T-helper 22 cell (primary cell): Measurements from ENCODE around the gene ADAMTSL4.

Experiments used
- DNase-seq: peaks from one replicate; pipeline ENCODE4 v3.0.0-alpha.2; 2020; ENCODE audit warnings: low read depth

The ADAMTSL4 gene

DNA sequence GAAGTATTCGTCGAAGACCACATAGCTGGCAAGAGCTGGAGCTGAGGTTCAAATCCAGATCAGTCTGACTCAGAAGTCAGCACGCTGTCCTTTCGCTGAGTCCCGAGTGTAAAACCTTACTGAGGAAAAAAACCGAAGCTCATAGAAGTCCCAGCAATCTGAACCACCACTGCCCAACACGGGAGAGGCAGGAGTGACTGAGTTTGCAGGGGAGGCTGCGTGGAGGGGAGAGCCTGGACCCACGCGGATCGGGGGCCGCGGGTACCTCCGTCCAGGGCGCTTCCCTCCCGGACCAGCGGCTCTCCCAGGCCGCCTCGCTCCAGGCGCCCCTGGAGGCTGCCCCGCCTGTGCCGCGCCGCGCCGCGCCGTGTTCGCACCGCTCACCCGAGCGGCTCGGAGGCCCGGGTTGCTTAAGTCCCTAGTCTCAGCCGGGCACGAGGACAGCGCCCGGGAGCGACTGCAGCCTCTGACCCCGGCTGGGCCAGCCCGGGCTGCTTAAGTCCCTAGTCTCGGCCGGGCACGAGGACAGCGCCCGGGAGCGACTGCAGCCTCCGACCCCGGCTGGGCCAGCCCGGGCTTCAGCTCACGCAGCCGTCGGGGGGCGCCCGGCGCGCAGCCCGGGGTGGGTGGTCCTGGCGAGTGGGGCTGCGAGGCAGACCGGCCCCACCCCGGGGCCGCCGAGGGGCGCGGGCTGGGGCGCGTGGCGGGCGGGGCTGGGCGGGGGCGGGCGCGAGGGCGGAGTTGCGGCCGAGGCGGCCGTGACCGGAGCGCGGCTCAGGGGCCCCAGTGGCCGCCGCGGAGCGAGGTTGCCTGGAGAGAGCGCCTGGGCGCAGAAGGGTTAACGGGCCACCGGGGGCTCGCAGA is at the start of gene ADAMTSL4:
Gene ADAMTSL4, plus strand, starts transcription at position 777 of the 864 bp plus-strand sequence. CDS start 2,881 bp downstream, outside the sequence.
- no peak for DNase-seq

DNA sequence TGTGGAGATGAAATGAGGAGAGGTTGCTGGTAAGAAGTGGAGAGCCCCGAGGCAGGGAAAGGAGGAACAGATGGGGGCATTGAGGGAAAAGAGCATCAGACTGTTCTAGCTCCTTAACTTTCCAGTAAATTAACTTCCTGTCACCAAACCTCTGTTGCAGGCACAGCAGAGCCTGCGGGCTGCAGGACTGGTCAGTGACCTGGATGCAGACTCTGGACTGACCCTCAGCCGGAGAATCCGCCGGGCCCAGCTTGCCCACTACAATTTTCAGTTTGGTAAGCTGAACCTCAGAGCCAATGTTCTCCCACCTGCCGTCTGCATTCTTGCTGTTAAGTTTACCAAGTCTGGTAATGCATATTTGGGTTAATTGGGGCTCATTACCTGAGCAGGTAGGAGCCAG is 43.8 kb upstream of the ADAMTSL4 start:
- DNase-seq: no peak

DNA sequence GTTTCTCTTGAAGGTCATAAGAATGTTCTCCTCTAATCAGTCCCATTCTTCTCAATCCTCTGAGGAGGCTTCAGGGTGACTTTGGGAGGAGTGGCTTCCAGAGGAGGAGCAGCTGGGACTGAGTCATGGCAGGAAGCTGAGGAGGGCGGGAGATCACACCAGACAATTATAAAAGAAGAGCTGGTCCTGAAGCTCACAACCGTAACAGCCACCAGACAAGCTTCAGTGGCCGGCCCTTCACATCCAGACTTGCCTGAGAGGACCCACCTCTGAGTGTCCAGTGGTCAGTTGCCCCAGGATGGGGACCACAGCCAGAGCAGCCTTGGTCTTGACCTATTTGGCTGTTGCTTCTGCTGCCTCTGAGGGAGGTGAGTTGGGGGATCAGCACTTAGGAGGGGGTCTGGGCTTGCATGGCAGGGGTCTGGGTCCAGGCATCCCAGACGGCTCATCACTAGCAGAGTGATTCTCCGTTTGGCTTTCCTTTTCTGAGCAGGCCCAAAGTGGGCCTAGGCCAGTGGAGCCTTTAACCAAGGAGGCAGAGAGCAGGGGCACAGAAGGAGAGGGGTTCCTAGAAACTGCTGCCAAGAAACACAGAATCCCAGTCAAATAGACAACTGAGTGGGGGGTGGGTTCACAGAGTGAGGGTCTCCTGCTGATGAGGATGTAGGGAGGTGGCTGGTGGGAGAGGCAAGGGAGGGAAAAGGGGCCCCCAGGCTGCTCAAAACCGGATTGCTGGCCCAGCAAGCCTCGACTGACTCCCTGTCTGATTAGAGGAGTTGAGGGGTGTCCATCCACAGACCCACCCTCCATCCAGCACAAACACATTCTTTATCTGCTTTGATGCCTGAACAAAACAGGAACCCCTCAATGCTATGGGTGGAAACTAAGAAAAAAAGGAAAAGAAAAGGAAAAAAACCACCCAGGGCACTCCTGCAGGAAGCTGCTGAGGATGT is 41.0 kb upstream of the ADAMTSL4 start, which contains the start of gene ECM1:
Gene ECM1, plus strand, starts transcription at position 198 of the 953 bp plus-strand sequence. Its CDS starts 101 bp downstream, at position 299.
- DNase-seq: no peak

DNA sequence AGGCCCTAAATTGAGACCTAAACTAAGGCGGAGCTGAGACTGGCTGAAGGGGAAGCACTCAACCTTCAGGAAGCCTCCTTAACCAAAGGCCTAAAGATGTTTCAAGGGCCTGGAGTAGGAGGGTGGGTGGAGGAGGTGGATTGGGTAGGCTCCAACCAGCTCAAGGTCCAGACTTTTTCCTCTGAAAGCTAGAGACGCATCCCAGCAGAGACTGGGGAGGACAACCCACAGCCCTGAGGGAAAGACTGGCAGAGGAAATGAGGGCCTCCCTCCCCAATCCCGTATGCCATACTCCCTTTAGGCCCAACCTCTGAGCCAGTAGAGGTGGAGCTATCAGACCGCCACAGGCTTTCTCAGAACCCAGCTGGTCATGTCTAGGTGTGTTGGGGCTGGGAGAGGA is 40.2 kb upstream of the ADAMTSL4 start:
- no peak for DNase-seq

DNA sequence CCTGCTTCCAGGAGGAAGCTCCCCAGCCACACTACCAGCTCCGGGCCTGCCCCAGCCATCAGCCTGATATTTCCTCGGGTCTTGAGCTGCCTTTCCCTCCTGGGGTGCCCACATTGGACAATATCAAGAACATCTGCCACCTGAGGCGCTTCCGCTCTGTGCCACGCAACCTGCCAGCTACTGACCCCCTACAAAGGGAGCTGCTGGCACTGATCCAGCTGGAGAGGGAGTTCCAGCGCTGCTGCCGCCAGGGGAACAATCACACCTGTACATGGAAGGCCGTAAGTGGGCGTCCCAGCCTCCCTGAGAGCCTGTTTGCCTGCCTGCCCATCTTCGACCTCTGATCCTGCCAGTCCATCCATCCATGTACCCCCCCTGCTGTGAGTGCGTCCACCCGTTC is 37.7 kb upstream of the ADAMTSL4 start:
- DNase-seq: no peak

DNA sequence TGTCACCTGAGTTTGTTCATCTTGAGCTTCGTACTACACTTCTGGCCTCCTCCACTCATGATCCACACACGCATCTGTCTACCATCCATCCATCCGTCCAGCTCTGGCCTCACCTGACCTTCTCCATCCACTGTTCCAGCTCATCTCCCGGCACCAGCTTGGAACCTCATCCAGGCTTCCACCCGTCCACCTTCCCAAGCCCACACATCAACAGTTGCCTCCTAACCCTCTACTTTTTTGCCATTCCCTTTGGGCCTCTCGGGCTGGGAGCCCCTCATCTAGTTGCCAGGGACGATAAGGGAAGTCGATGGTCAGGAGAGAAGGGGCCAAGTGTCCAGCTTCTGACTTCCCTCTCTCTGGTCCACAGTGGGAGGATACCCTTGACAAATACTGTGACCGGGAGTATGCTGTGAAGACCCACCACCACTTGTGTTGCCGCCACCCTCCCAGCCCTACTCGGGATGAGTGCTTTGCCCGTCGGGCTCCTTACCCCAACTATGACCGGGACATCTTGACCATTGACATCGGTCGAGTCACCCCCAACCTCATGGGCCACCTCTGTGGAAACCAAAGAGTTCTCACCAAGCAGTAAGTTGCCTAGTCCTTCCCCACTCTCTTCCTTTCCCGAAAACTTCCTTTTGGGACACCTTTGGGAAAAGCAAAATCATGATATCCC is 37.1 kb upstream of the ADAMTSL4 start:
- no peak for DNase-seq

DNA sequence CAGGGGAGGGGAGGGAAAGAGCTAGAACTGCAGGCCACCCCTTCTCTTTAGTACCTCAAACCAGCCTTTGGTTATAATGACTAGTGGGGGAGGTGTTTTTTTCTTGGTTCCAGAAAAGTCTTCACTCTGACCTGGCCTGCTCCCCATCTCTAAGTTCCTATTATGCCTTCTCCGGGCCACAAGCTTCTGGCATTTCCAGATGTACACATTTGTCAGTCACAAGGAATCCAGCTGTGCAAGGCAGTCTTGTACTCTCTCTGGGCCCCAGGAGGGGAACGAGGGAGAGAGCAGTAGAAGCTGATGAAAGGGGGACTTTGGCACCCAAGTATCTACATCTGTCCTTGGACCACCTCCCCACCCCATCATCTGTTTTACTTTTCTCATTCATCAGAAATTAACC is 36.4 kb upstream of the ADAMTSL4 start:
- no peak for DNase-seq

DNA sequence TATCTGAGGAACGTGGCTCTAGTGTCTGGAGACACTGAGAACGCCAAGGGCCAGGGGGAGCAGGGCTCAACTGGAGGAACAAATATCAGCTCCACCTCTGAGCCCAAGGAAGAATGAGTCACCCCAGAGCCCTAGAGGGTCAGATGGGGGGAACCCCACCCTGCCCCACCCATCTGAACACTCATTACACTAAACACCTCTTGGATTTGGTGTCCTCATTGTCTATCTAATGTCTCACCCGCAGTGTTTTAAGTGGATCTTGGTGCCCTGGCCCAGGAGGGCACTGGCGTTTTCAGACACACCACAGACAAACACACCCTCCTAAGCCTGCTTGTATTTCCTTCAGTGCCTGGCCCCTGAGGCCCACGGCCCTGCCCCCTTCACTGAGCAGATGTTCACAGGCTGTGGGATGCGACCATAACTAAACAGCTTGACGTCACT is 35.8 kb upstream of the ADAMTSL4 start:
- DNase-seq: no peak

DNA sequence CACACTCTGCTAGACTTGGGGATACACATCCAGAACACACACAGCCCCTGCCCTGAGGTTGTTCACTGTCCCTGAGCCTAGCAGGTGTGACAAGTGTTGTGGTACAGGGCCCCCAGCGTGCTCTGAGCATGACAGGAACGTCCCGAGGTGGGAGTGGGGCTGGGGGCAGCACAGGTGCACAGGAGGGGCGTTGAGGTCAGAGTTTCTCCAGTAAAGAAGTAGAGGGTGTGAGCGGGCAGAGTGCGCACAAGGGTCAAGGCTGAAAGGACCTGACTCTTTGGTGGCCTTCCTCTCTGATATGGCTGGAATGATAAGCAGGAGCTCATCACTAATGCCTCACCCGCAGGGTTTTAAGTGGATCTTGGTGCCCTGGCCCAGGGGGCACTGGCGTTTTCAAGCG is 34.9 kb upstream of the ADAMTSL4 start:
- no peak for DNase-seq

DNA sequence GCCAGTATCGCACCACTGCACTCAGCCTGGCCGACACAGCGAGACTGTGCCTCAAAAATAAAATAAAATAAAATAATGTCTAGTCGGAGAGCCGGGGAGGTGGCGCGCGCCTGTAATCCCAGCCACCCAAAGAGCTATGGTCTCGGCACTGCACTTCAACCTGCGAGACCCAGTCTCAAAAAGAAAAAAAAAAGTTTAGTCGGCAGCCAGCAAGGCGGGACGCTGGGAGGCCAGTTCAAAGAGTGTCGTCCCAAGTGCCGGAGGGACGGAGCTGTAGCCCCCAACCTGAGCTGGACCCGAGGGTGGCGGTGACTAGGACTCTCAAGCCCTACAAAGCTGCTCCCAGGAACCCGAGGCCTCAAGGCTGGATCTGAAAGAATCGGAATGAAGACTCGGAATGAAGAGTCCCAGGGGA is 34.3 kb upstream of the ADAMTSL4 start:
- DNase-seq: no peak

DNA sequence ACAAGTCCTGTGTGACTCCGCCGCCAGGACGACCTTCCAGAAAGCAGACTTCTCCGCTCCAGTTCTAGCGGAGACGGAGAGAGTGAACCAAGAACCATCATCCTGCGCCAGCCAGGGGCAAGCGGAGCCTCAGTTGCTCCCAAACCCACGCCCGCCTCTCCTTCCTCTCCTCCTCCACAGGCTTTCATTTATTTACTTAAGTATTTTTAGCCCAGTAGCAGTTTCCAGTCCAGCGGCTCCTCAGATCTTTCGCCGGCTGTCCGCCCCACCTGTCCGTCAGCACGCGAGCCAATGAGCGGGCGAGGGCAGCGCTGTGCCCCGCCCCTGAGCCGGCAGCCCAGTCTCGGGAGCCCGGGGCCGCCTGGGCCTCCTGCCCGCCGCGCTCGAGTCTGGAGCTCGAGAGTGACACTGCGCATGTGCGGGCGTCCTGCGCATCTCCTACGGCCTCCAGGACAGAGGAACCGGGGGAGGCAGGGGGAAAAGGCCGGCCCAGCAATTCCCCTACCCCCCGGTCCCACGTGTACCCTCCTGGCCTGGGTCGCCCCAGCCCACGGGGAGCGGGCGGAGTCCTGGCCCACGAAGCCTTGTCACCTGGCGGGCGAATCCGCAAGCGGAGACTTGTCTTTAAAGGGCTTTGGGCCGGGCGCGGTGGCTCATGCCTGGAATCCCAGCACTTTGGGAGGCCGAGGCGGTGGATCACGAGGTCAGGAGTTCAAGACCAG is 33.7 kb upstream of the ADAMTSL4 start, which contains the start of gene FALEC:
Gene FALEC, plus strand, starts transcription at position 425 of the 722 bp plus-strand sequence.
- peak; percentile 85 for DNase-seq

DNA sequence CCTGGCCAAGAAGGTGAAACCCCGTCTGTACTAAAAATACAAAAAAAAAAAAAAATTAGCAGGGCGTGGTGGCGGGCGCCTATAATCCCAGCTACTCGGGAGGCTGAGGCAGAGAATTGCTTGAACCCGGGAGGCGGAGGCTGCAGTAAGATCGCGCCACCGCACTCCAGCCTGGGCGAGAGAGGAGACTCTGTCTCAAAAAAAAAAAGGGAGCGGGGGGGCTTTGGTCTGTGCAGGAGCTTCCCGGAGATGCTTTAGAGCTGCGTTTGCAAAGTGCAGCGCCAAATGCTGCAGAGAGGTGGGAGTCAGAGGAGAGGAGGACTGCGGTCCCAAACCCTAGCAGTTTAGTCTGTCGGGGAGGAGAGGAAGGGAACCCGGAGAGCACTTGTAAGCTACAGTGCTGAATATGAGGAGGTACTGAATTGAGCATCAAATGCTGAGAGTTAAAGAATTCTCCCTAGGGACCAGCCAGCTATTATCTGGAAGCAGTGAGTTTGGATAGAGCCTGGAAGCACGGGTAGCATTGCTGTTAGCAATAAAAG is 33.1 kb upstream of the ADAMTSL4 start:
- DNase-seq: no peak

DNA sequence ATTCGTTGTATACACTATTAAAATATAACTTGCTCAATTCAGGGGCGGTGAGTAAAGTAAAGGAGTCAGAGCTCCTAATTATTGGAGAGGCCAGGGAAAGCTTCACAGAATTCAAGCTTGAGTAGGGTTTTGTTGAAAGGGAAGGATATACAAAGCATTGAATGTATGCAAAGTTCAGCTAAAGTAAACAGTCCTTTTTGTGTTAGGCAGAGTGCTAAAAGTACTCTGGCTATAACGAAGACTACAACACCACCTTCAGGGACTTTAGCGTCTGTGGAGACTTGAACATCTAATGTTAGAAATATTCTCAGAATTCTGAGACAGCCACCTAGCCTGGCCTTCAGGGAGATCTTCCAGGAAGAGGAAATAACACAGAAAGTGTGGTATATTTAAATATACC is 32.6 kb upstream of the ADAMTSL4 start:
- DNase-seq: no peak

DNA sequence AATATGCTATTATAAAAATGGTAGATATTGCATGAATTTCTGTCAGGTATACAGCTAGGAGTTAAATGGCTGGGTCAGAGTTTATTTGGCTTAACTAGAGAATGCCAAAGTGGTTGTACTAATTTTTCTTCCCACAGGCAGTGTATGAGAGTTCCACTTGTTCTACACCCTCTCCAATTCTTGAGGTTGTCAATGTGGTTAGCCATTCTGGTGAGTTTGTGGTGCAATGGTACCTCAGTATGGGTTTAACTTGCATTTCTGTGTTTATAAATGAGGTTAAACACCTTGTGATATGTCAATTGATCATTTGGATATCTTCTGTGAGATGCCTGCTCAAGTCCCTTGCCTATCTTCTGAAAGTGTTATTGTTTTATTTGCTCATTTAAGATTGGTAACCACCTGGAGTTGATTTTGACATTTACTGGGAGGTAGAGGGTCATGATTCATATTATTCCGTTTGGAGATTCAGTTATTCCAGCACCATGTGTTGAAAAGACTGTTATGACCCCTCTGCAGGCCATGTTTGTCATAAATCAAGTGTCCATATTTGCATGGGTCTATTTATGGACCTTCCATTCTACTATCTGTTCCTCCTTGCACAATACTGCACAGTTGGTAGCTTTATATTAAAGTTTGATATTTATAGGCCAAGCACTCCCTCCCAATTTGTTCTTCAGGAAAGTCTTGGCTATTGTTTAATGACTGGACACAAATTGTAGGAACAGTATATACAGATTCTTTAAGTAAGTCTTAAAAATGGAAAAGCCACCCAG is 27.8 kb upstream of the ADAMTSL4 start:
- no peak for DNase-seq

DNA sequence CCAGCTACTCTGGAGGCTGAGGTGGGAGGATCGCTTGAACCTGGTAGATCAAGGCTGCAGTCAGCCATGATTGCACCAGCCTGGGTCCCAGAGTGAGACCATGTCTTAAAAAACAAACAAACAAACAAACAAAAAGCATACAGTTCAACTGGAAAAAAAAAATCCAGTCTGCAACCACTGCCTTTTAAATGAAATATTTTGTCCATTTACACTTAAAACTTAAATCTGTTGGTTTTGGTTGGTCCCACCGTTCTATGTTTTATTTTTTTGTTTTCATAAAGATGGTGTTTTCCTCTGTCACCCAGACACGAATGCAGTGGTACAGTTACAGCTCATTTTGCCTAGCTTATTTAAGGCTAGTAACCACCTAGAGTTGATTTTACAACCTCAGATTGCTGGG is 23.9 kb upstream of the ADAMTSL4 start:
- no peak for DNase-seq

DNA sequence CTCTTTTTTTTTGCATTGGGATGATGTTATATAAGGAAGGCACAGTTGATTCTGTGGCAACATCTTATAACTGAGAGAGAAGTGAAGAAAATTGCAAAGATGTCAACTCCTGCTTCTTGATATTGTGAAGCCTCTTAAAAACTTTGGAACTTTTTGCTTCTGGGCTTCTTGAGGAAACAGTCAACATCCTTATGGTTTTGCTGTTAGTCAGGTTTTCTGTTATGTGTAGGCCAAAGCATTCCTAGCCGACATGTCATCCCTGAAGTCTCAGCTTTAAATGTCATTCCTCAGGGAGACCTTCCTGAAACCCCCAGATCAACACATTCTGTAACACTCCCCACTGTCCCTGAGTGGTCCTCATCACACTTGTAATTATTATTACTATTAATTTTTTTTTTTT is 21.0 kb upstream of the ADAMTSL4 start:
- DNase-seq: no peak

DNA sequence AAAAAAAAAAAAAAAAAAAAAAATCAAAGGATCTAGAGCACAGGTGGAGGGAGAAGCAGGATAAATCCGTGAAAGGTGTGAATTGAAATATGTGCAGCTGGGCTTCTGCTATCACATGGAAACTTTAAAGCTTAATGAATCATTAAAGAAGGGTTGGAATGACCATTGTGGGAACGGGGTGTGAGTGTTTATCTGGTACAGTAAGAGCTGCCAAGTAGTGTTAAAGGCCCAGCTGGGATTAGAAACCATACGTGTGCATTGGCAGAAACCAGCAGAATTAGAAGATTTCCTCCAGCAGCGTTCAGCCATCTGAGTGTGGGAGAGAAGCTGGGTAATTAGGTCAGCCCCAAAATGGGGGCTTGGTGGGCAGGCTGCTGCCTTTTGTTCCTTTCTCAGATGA is 20.2 kb upstream of the ADAMTSL4 start:
- no peak for DNase-seq

DNA sequence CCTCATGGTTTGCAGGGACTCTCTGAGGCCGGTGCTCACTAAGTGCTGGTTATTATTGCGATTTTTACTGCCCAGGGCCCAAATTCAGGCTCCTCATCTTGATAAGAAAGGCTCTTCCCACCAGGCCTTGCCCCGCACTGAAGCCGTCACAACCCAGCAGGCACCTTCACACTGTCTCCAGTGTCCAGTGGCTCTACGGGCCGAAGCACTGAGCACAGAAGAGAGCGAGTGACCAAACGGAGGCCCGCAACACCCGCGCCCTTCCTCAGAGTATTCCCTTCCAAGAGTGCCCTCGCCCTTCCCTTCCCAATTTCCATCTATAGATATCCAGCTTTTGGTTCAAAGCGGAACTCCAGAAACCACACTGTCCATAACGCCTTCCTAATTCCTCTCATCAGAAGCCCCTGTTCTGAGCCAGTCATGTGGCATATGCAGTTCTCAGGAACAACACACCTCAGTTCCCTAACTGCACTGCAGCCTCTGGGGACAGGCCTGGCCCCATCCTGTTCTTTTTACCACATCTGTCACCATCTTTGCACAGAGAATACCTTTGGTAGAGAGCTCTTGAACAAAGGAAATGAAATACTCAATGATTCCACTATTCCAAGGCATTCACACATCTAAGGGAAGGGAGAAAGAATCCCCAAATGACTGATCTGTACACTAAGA is 18.6 kb upstream of the ADAMTSL4 start:
- no peak for DNase-seq

DNA sequence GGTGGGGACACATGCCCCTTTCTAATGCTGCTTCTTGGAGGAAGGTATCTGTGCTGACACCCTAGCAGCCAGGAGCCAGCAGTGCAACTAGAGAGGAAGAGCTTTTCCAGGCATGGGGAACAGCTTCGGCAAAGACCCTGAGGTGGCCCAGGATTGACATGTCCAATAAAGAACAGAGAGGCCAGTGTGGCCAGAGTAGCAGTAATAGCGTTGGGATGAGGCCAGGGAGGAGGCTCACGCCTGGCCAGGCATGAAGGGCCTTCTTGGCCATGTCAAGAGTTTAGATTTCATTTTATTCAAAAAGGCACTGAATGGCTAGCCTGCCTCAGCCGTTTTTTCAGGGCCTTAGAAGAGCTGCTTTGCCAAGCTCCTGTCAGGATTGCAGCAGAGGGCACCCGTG is 16.3 kb upstream of the ADAMTSL4 start:
- DNase-seq: no peak

DNA sequence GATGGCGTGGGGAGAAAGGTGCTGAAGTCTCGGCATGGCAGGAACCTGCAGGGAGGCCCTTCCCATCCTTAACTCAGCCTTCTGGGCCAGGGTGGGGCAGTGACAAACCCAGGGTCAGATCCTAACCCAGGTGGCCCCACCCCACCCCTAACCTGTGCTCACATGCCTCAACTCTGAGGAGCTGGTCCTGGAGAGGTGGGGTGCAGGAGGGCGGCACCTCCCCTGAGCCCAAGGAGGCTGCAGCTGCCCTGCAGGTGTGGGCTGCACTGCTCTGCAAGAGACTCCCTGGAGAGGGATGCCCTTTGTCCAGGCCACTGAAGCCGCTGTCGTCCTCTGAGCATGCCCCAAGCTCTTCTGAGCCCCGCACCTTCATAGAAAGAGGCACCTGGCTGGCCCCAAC is 15.2 kb upstream of the ADAMTSL4 start:
- no peak for DNase-seq
